Spleen (tissue), 11 donors: Measurements from ENCODE around the gene OXLD1. TPM values are rescaled to one million over a fixed set of nuclear protein-coding genes. Genes with fewer than 3 reads are reported as not detected.

Experiments
- DNase-seq: peaks from one replicate; pipeline ENCODE4 v3.0.0-alpha.2; 2020
- H3K27ac ChIP-seq, 8 donors: fragments of 200-600 bp; sonication (generic) in 7 of 8; 1 replicate in 4 of 8; 2 replicates in 4 of 8; pipeline versions ENCODE4 v1.5.0 to v1.8.0; 2016 to 2021; ENCODE audit warnings: inconsistent platforms in 4 of 8, mild to moderate bottlenecking in 4 of 8, moderate library complexity in 1 of 8
- H3K27me3 ChIP-seq, 7 donors: fragments of 200-600 bp; sonication (generic) in 6 of 7; replicated peaks in 1 of 7; 1 replicate in 4 of 7; 2 replicates in 3 of 7; pipeline versions ENCODE4 v1.5.0 to v1.8.0; 2016 to 2021; ENCODE audit warnings: inconsistent platforms in 3 of 7, mild to moderate bottlenecking in 1 of 7
- H3K36me3 ChIP-seq, 6 donors: fragments of 200-600 bp; sonication (generic) in 5 of 6; 1 replicate in 4 of 6; 2 replicates in 2 of 6; pipeline versions ENCODE4 v1.5.0 to v1.8.0; 2016 to 2021; ENCODE audit warnings: inconsistent platforms in 2 of 6
- H3K4me1 ChIP-seq, 6 donors: fragments of 200-600 bp; sonication (generic) in 5 of 6; 1 replicate in 3 of 6; 2 replicates in 3 of 6; pipeline versions ENCODE4 v1.5.0 to v1.8.0; 2016 to 2021; ENCODE audit warnings: inconsistent platforms in 3 of 6
- H3K4me3 ChIP-seq, 8 donors: fragments of 200-600 bp; sonication (generic) in 7 of 8; 1 replicate in 4 of 8; 2 replicates in 4 of 8; pipeline versions ENCODE4 v1.5.0 to v1.8.0; 2016 to 2021; ENCODE audit warnings: inconsistent platforms in 4 of 8, mild to moderate bottlenecking in 4 of 8, moderate library complexity in 2 of 8
- H3K9me3 ChIP-seq, 8 donors: fragments of 200-600 bp; sonication (generic) in 7 of 8; 1 replicate in 4 of 8; 2 replicates in 4 of 8; pipeline versions ENCODE4 v1.5.0 to v1.8.0; 2016 to 2021; ENCODE audit warnings: inconsistent platforms in 4 of 8
- CTCF ChIP-seq, 11 experiments: fragments of 200-600 bp in 7 of 11; fragments of 450-650 bp in 4 of 11; sonication (generic) in 4 of 11; IDR thresholded peaks in 8 of 11; conservative IDR thresholded peaks in 3 of 11; 1 replicate in 7 of 11; 2 replicates in 4 of 11; pipeline versions ENCODE4 v1.4.0 to v1.8.0; 2016 to 2021; ENCODE audit warnings: antibody characterized with exemption in 11 of 11, inconsistent platforms in 4 of 11, mild to moderate bottlenecking in 1 of 11
- POLR2A ChIP-seq, 3 donors: fragments of 450-650 bp; IDR thresholded peaks; one replicate each; pipeline ENCODE4 v1.5.1; 2017; ENCODE audit warnings: antibody characterized with exemption in 3 of 3, mild to moderate bottlenecking in 1 of 3
- POLR2AphosphoS5 ChIP-seq, 3 donors: sonication (generic); formaldehyde crosslinking; IDR thresholded peaks; one replicate each; pipeline ENCODE4 v1.5.1; 2017; ENCODE audit warnings: antibody characterized with exemption in 3 of 3
- WGBS, 5 donors: extraction: QIAGEN DNeasy Blood & Tissue Kit in 3 of 5; methylation state at CpG; one replicate each; pipeline versions ENCODE4 v1.1.5 to v1.1.7; 2013 to 2018; 5-methylcytosine and 5-hydroxymethylcytosine counted together
- intact Hi-C: fragments of 100-400 bp; cut with DNase I; formaldehyde crosslinking; loops from one replicate; pipeline ENCODE4 v1.15.0; 2023; ENCODE audit warnings: low total_unique reads
- polyA plus RNA-seq, 3 donors: library from polyadenylated mRNA; stranded (reverse); fragments of 200-250 nt; gene quantifications; one replicate each; pipeline ENCODE4 v1.2.1, GENCODE V29; 2013
- total RNA-seq, 7 donors: library from RNA; depleted of rRNA in 3 of 7; stranded (reverse); fragments of >200 nt in 3 of 7; fragmentation: NEBNext Ultra II Directional in 4 of 7; extraction: Animal tissue kit (Norgen Biotek cat#: 25700) in 4 of 7; gene quantifications; one replicate each; pipeline versions ENCODE4 v1.1.0 to v1.2.1, GENCODE V29; 2016 to 2021
- donor health status: healthy with polysubstance abuse.
- donor health status: DM: no; HTN: no; CAD: no; lungs with moderate emphysema.
- donor health status: DM: no; HTN: no; CAD: no.
- donor health status: Bipolar disorder and iron deficiency.
- donor health status: healthy.
- donor health status: DM: no; HTN: no; CAD: no.
- donor health status: DM: yes; HTN: yes; CAD: no.

Gene OXLD1
- total and polyA plus RNA-seq, 10 donors: 29.4 to 110 (median 36.8) TPM

GRCh38 chr17:81641825-81642489 lies 24.4 kb downstream of the OXLD1 start:
- H3K36me3 ChIP-seq: no peaks in the 10 kb centered on the region
- H3K27ac ChIP-seq: no peak overlapping the region
- peaks cover 0 to 9% (median 7%) of the 10 kb centered on the region in 6 donors for H3K4me1 ChIP-seq
- H3K27me3 ChIP-seq: peaks cover 0 to 1% (median 0%) of the 10 kb centered on the region in 7 donors
- intact Hi-C loops: no loop called here
- no peak for TF ChIP-seq POLR2A (IDR thresholded peaks at IDR 0.05)
- no peak for TF ChIP-seq POLR2AphosphoS5 (IDR thresholded peaks at IDR 0.05)
- TF ChIP-seq CTCF (IDR thresholded peaks at IDR 0.05 in 8 of 11, conservative IDR thresholded peaks at IDR 0.05 in 3 of 11): no peak
- H3K4me3 ChIP-seq: no peak overlapping the region
- 91 to 95% (median 94%) methylated on average over 8 to 17 of the region's 17 CpGs for WGBS, 5 donors
- H3K9me3 ChIP-seq: no peaks in the 10 kb centered on the region
- no peak for DNase-seq

GRCh38 chr17:81640011-81640410 lies 26.4 kb downstream of the OXLD1 start:
- Histone ChIP-seq H3K9me3 (no peaks in the 10 kb centered on the region), H3K4me3 (no peak overlapping the region), H3K36me3 (no peaks in the 10 kb centered on the region), H3K4me1 (peaks cover 12 to 24% (median 22%) of the 10 kb centered on the region in 6 donors), H3K27ac (no peak overlapping the region), H3K27me3 (no peaks in the 10 kb centered on the region)
- no peak for DNase-seq
- intact Hi-C loops: no loop called here
- TF ChIP-seq CTCF (IDR thresholded peaks at IDR 0.05 in 8 of 11, conservative IDR thresholded peaks at IDR 0.05 in 3 of 11) (no peak), POLR2A (IDR thresholded peaks at IDR 0.05) (no peak), POLR2AphosphoS5 (IDR thresholded peaks at IDR 0.05) (no peak)
- 93 to 96% (median 93%) methylated on average over 9 of the region's 9 CpGs for WGBS, 5 donors

GRCh38 chr17:81638683-81639082 lies 27.7 kb downstream of the OXLD1 start:
- H3K27me3 ChIP-seq: no peaks in the 10 kb centered on the region
- no peak for DNase-seq
- intact Hi-C loops: no loop called here
- peaks cover 16 to 38% (median 35%) of the 10 kb centered on the region in 6 donors for H3K4me1 ChIP-seq
- peaks cover 0 to 3% (median 0%) of the 10 kb centered on the region in 6 donors for H3K36me3 ChIP-seq
- no peak for TF ChIP-seq POLR2AphosphoS5 (IDR thresholded peaks at IDR 0.05)
- H3K9me3 ChIP-seq: no peaks in the 10 kb centered on the region
- no peak overlapping the region for H3K4me3 ChIP-seq
- H3K27ac ChIP-seq: no peak overlapping the region
- 82 to 93% (median 88%) methylated on average over 4 of the region's 4 CpGs for WGBS, 5 donors

GRCh38 chr17:81636505-81637288 lies 29.7 kb downstream of the OXLD1 start, which contains the start of the genes NPLOC4 and TSPAN10:
Gene NPLOC4 (minus strand): TSS chr17:81637112. CDS start chr17:81636930, 182 bp downstream.
Gene TSPAN10 (plus strand): TSS chr17:81637196. CDS start chr17:81642413, 5,217 bp downstream.
- WGBS, 5 donors: 0 to 1% (median 0%) methylated on average over 37 to 77 of the region's 77 CpGs

More at GRCh38 chr17:81636505-81637288, 29.7 kb downstream of the OXLD1 start, which contains the start of the genes NPLOC4 and TSPAN10:
- peak within 1 kb of the TSS; percentile 78 to 97 (median 87) for H3K4me3 ChIP-seq
- no peaks in the 10 kb centered on the region for H3K27me3 ChIP-seq
- peak; percentile 95 for DNase-seq
- peak within 1 kb of the TSS; percentile 71 to 96 (median 90) for H3K27ac ChIP-seq
- TF ChIP-seq CTCF (IDR thresholded peaks at IDR 0.05 in 8 of 11, conservative IDR thresholded peaks at IDR 0.05 in 3 of 11): no peak
- TF ChIP-seq POLR2AphosphoS5 (IDR thresholded peaks at IDR 0.05): peak; percentile 93 to 95 (median 94)
- TF ChIP-seq POLR2A (IDR thresholded peaks at IDR 0.05): peak in 2 of 3 donors; percentile 39 to 60
- no peaks in the 10 kb centered on the region for H3K9me3 ChIP-seq
- H3K36me3 ChIP-seq: peaks cover 0 to 14% (median 0%) of the 10 kb centered on the region in 6 donors
- H3K4me1 ChIP-seq: peaks cover 16 to 57% (median 44%) of the 10 kb centered on the region in 6 donors
- intact Hi-C loops: no loop called here
